Activated CD8-positive, alpha-beta T cell treated with anti-CD3 and anti-CD28 coated beads for 36 hours (primary cell): ENCODE results near the gene ACYP2. TPM values are rescaled to one million over a fixed set of nuclear protein-coding genes. Genes with fewer than 3 reads are reported as not detected.

Experiments
- ATAC-seq: fragments of 200-7000 bp; cut with Tn5 transposase; one replicate; pipeline ENCODE4 v1.10.0; 2021; ENCODE audit warnings: mild to moderate bottlenecking, moderate library complexity
- CTCF ChIA-PET: fragments of 350-600 bp; sonication (Branson Sonifier 250); formaldehyde crosslinking; loops from one replicate; lab custom pipeline; 2021; ENCODE audit warnings: antibody characterized with exemption; lab: Charles Lee
- POLR2A ChIA-PET: fragments of 350-600 bp; sonication (Branson Sonifier 250); formaldehyde crosslinking; loops from one replicate; lab custom pipeline; 2021; ENCODE audit warnings: antibody characterized with exemption; lab: Charles Lee
- DNase-seq: peaks from one replicate; pipeline ENCODE4 v3.0.0-alpha.2; 2020
- H3K27ac Mint-ChIP-seq: one replicate; pipeline ENCODE4 v1.8.0; 2021; ENCODE audit warnings: mild to moderate bottlenecking, mixed read lengths
- H3K27me3 Mint-ChIP-seq: one replicate; pipeline ENCODE4 v1.8.0; 2021; ENCODE audit warnings: mixed read lengths
- H3K36me3 Mint-ChIP-seq: one replicate; pipeline ENCODE4 v1.8.0; 2021; ENCODE audit warnings: low read depth, mixed read lengths
- H3K4me1 Mint-ChIP-seq: one replicate; pipeline ENCODE4 v1.8.0; 2021; ENCODE audit warnings: low read depth, mixed read lengths
- H3K4me3 Mint-ChIP-seq: one replicate; pipeline ENCODE4 v1.8.0; 2021; ENCODE audit warnings: mild to moderate bottlenecking, moderate library complexity, mixed read lengths
- H3K9me3 Mint-ChIP-seq: one replicate; pipeline ENCODE4 v1.8.0; 2021; ENCODE audit warnings: mixed read lengths
- intact Hi-C: fragments of 100-400 bp; cut with micrococcal nuclease; formaldehyde crosslinking; loops from one replicate; pipeline ENCODE4 v1.10.0; 2022
- total RNA-seq, 2 experiments: library from RNA; stranded (reverse); gene quantifications; one replicate each; pipeline ENCODE4 v1.2.3, GENCODE V29; 2021
- TF ChIP-seq, protein P1 (sequence below): fragments of 200-600 bp; IDR thresholded peaks from one replicate; pipeline ENCODE4 v1.8.0; 2022; ENCODE audit warnings: antibody characterized with exemption, mild to moderate bottlenecking

The ACYP2 gene
- total RNA-seq, 2 experiments from 2014 or later, result 5.8 to 6.0 TPM

- ChIA-PET POLR2A (no interaction called here), CTCF (interaction anchor here (1.4 kb wide), 1 partner anchor 12 kb away, joined by 5 read pairs; no protein-coding TSS in a partner anchor)
- no peaks in the 10 kb centered on the region for H3K9me3 Mint-ChIP-seq
- TF ChIP-seq, protein P1, sequence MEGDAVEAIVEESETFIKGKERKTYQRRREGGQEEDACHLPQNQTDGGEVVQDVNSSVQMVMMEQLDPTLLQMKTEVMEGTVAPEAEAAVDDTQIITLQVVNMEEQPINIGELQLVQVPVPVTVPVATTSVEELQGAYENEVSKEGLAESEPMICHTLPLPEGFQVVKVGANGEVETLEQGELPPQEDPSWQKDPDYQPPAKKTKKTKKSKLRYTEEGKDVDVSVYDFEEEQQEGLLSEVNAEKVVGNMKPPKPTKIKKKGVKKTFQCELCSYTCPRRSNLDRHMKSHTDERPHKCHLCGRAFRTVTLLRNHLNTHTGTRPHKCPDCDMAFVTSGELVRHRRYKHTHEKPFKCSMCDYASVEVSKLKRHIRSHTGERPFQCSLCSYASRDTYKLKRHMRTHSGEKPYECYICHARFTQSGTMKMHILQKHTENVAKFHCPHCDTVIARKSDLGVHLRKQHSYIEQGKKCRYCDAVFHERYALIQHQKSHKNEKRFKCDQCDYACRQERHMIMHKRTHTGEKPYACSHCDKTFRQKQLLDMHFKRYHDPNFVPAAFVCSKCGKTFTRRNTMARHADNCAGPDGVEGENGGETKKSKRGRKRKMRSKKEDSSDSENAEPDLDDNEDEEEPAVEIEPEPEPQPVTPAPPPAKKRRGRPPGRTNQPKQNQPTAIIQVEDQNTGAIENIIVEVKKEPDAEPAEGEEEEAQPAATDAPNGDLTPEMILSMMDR, result no peak
- H3K4me1 Mint-ChIP-seq, result no peaks in the 10 kb centered on the region
- H3K4me3 Mint-ChIP-seq, result no peak overlapping the region
- H3K27ac Mint-ChIP-seq, result no peak overlapping the region
- DNase-seq, result no peak
- H3K36me3 Mint-ChIP-seq, result no peaks in the 10 kb centered on the region
- intact Hi-C loops, result no loop called here
- no peaks in the 10 kb centered on the region for H3K27me3 Mint-ChIP-seq
- ATAC-seq, result no peak
Observed at GRCh38 chr2:54187331-54187730, 71.9 kb downstream of the ACYP2 start.

- ChIA-PET POLR2A (no interaction called here), CTCF (no interaction called here)
- ATAC-seq (no peak), DNase-seq (no peak)
- Mint-ChIP-seq H3K27ac (no peak overlapping the region), H3K27me3 (no peaks in the 10 kb centered on the region), H3K4me3 (no peak overlapping the region), H3K36me3 (no peaks in the 10 kb centered on the region), H3K4me1 (no peaks in the 10 kb centered on the region), H3K9me3 (no peaks in the 10 kb centered on the region)
- intact Hi-C loops, result no loop called here
- TF ChIP-seq, protein P1, result no peak
Observed at GRCh38 chr2:54189539-54189938, 74.1 kb downstream of the ACYP2 start.

GRCh38 chr2:54191361-54192135 lies 76.1 kb downstream of the ACYP2 start:
- no peak for ATAC-seq
- CTCF ChIA-PET, result interaction anchor here (0.7 kb wide), 1 partner anchor 1377 kb away, joined by 3 read pairs; no protein-coding TSS in a partner anchor
- no peaks in the 10 kb centered on the region for H3K9me3 Mint-ChIP-seq
- H3K27ac Mint-ChIP-seq, result no peak overlapping the region
- no peak overlapping the region for H3K4me3 Mint-ChIP-seq
- H3K27me3 Mint-ChIP-seq, result no peaks in the 10 kb centered on the region
- POLR2A ChIA-PET, result no interaction called here
- DNase-seq, result no peak
- no peaks in the 10 kb centered on the region for H3K36me3 Mint-ChIP-seq
- no peaks in the 10 kb centered on the region for H3K4me1 Mint-ChIP-seq
- intact Hi-C loops, result no loop called here
- TF ChIP-seq, protein P1, result no peak

DNA sequence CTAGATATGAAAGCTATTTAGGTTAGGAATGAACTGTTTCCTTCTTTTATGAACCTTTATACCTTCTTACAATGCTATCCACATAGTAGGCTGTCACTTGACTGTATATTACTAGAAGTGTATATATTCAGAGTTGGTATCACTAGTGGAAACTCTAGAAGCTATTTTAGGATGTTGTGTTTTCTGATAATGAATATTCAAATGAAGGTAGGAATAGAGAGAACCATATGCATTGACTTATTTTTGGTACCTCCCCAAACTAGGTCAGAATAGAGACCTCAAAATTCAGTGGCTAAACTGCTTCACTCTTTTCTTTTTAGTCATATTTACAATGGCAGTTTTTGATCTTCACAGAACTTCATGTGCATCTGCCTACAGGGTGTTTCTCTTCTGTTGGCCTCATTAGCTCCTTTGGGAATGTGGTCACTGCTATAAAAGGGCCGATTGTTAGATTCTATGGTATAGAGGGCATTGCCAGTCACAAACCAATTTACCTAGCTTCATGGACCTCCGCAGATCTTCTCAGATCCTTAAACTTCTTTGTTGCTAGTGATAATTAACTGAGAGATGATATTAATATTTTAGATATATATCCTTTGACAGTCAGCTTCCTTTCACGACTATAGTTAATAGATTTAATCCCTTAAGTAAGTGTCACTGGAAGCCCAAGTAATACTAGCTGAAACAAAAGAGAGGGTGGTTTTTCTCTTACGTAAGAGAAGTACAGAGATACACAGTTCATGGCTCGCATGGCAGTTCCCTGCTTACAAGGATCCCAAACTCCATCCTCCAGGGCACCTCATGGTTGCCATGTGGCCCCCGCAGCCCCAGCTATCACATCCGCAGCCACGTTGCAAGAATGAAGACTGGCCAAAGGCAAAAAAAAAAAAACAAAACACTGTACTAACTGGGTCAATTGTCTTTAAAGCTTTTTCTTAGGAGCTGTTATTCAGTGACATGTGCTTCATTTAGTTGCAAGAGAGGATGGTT lies 79.6 kb downstream of the ACYP2 start:
- intact Hi-C loops, result no loop called here
- Mint-ChIP-seq H3K4me1 (no peaks in the 10 kb centered on the region), H3K4me3 (no peak overlapping the region), H3K9me3 (no peaks in the 10 kb centered on the region), H3K27ac (no peak overlapping the region), H3K27me3 (no peaks in the 10 kb centered on the region), H3K36me3 (no peaks in the 10 kb centered on the region)
- ATAC-seq, result no peak
- TF ChIP-seq, protein P1, result no peak
- DNase-seq, result no peak
- CTCF ChIA-PET, result interaction anchor here (0.8 to 1.5 kb wide), 2 partner anchors 11 to 43 kb away, joined by 3 to 6 read pairs; no protein-coding TSS in a partner anchor
- POLR2A ChIA-PET, result interaction anchor here (0.7 kb wide), 1 partner anchor 9 kb away, joined by 3 read pairs; no protein-coding TSS in a partner anchor
